Lung (tissue), 12 donors: Measurements from ENCODE around the gene SNX9. TPM values are rescaled to one million over a fixed set of nuclear protein-coding genes. Genes with fewer than 3 reads are reported as not detected.

Source experiments
- ATAC-seq: fragments of 200-7000 bp; cut with Tn5 transposase; one replicate; pipeline ENCODE4 v1.9.1; 2020; ENCODE audit warnings: moderate number of reproducible peaks; ENCODE audit not compliant: insufficient read depth, low FRiP score
- DNase-seq, 3 donors: peaks; one replicate each; pipeline ENCODE4 v3.0.0-alpha.2; 2013 to 2017
- H3K27ac ChIP-seq, 2 donors: one replicate each; pipeline ENCODE4 v1.5.1; 2013; ENCODE audit warnings: mild to moderate bottlenecking in 2 of 2, moderate library complexity in 2 of 2, control low read depth in 1 of 2, inconsistent platforms in 1 of 2, low read depth in 1 of 2, low read length in 1 of 2
- H3K27me3 ChIP-seq, 3 donors: one replicate each; pipeline ENCODE4 v1.5.1; 2013; ENCODE audit warnings: low read length in 2 of 3; ENCODE audit not compliant: control insufficient read depth in 3 of 3, insufficient read depth in 3 of 3
- H3K36me3 ChIP-seq, 4 donors: one replicate each; pipeline ENCODE4 v1.5.1; 2013; ENCODE audit warnings: low read length in 4 of 4, mild to moderate bottlenecking in 1 of 4, moderate library complexity in 1 of 4; ENCODE audit not compliant: control insufficient read depth in 4 of 4, insufficient read depth in 4 of 4
- H3K4me1 ChIP-seq, 5 donors: one replicate each; pipeline ENCODE4 v1.5.1; 2013; ENCODE audit warnings: low read length in 5 of 5, mild to moderate bottlenecking in 2 of 5, moderate library complexity in 1 of 5; ENCODE audit not compliant: control insufficient read depth in 5 of 5, insufficient read depth in 5 of 5
- H3K4me3 ChIP-seq: one replicate; pipeline ENCODE4 v1.5.1; 2013; ENCODE audit warnings: mild to moderate bottlenecking, control low read depth, moderate library complexity
- H3K9ac ChIP-seq, 2 donors: one replicate each; pipeline ENCODE4 v1.5.1; 2013; ENCODE audit warnings: low read length in 2 of 2, control low read depth in 1 of 2; ENCODE audit not compliant: insufficient read depth in 1 of 2
- H3K9me3 ChIP-seq, 4 donors: one replicate each; pipeline ENCODE4 v1.5.1; 2013; ENCODE audit warnings: low read length in 3 of 4, mild to moderate bottlenecking in 1 of 4, moderate library complexity in 1 of 4; ENCODE audit not compliant: control insufficient read depth in 4 of 4, insufficient read depth in 3 of 4
- CTCF ChIP-seq: IDR thresholded peaks from 2 replicates; pipeline ENCODE4 v1.5.1; 2012; ENCODE audit warnings: mild to moderate bottlenecking; ENCODE audit errors: control extremely low read depth, extremely low read depth
- WGBS, 2 donors: extraction: QIAGEN DNeasy Blood & Tissue Kit; methylation state at CpG; one replicate each; pipeline ENCODE4 v1.1.7; 2013; 5-methylcytosine and 5-hydroxymethylcytosine counted together
- polyA plus RNA-seq, 2 donors: library from polyadenylated mRNA; stranded (reverse); fragments of 200-250 nt; gene quantifications; one replicate each; pipeline ENCODE4 v1.2.1, GENCODE V29; 2013
- total RNA-seq, 2 donors: library from RNA; depleted of rRNA in 1 of 2; stranded (reverse); fragments of >200 nt in 1 of 2; gene quantifications; one replicate each; pipeline ENCODE4 v1.2.1, GENCODE V29; 2014 to 2021
- donor health status: control.
- donor health status: control.
- donor health status: Bipolar disorder and iron deficiency.
- donor health status: healthy.
- donor health status: DM: yes; HTN: yes; CAD: no.

SNX9 gene
- total and polyA plus RNA-seq, 4 donors = 13.8 to 35.0 (median 23.8) TPM

DNA sequence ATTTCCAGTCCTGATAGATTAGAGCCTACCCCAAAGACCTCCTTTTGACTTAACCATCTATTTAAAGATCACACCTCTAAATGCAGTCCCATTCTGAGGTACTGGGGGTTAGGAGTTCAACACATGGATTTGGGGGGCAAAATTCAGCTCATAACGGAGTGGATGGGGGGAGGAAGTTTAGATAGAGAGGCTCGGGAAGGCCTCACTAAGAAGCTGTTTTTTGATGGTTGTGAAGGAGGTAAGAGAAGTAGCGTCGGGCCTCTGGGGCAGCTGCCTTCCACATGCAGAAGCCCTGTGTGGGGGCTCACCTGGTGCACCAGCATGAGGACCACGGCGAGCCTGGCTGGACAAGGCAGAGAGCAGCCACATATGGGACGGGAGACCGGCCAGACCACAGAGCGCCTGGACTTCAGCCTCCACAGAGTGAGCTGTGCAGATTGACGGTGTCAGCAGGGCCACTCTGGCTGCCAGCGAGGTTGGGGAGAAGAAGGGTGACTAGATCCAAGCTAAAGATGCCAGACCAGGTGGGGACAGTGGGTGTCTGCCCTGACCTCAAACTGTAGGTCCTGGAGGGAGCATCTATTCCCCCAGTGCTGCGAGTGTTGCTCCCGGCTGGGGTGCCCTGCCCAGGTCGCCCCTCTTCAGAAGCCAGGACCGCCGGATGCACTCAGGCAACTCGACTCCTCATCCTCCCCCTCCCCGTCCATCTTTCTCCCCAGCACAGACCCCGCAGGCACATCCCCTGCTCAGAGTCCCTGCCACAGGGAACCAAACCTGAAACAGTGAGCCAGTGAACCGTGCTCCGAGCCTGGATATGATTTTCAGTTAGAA, 153.5 kb downstream of the SNX9 start:
- no peak overlapping the region for H3K4me3 ChIP-seq
- peaks cover 0 to 3% (median 0%) of the 10 kb centered on the region in 4 donors for H3K9me3 ChIP-seq
- no peak for ATAC-seq
- no peak for TF ChIP-seq CTCF
- 96% methylated on average over 21 of the region's 21 CpGs for WGBS, 2 donors
- no peak overlapping the region for H3K27ac ChIP-seq
- no peaks in the 10 kb centered on the region for H3K27me3 ChIP-seq
- H3K9ac ChIP-seq = no peak overlapping the region
- peaks cover 0 to 5% (median 0%) of the 10 kb centered on the region in 5 donors for H3K4me1 ChIP-seq
- no peaks in the 10 kb centered on the region for H3K36me3 ChIP-seq
- DNase-seq = no peak

GRCh38 chr6:157977176-157977804, 154.2 kb downstream of the SNX9 start:
- Histone ChIP-seq H3K27ac (no peak overlapping the region), H3K36me3 (no peaks in the 10 kb centered on the region), H3K9ac (no peak overlapping the region), H3K27me3 (no peaks in the 10 kb centered on the region), H3K9me3 (peaks cover 0 to 3% (median 0%) of the 10 kb centered on the region in 4 donors), H3K4me1 (peaks cover 0 to 6% (median under 1%) of the 10 kb centered on the region in 5 donors), H3K4me3 (no peak overlapping the region)
- DNase-seq (no peak), ATAC-seq (no peak)
- WGBS, 2 donors = 90 to 91% methylated on average over 10 of the region's 10 CpGs
- no peak for TF ChIP-seq CTCF

- no peak for TF ChIP-seq CTCF
- no peaks in the 10 kb centered on the region for H3K36me3 ChIP-seq
- peaks cover 0 to 3% (median 0%) of the 10 kb centered on the region in 4 donors for H3K9me3 ChIP-seq
- ATAC-seq (no peak), DNase-seq (no peak)
- H3K27me3 ChIP-seq = peaks cover 0 to 4% (median 0%) of the 10 kb centered on the region in 3 donors
- no peak overlapping the region for H3K4me3 ChIP-seq
- WGBS, 2 donors = 70 to 81% methylated on average over 16 of the region's 16 CpGs
- H3K9ac ChIP-seq = no peak overlapping the region
- H3K27ac ChIP-seq = no peak overlapping the region
- H3K4me1 ChIP-seq = peaks cover 0 to 10% (median 7%) of the 10 kb centered on the region in 5 donors
These were observed 155.2 kb downstream of the SNX9 start for GRCh38 chr6:157978021-157978783.
